ENCODE measurements around the gene CEP350. TPM values are rescaled to one million over a fixed set of nuclear protein-coding genes. Genes with fewer than 3 reads are reported as not detected.

CEP350 gene
- total RNA-seq, 1 experiment from 2014 or later: 17.1 TPM

DNA sequence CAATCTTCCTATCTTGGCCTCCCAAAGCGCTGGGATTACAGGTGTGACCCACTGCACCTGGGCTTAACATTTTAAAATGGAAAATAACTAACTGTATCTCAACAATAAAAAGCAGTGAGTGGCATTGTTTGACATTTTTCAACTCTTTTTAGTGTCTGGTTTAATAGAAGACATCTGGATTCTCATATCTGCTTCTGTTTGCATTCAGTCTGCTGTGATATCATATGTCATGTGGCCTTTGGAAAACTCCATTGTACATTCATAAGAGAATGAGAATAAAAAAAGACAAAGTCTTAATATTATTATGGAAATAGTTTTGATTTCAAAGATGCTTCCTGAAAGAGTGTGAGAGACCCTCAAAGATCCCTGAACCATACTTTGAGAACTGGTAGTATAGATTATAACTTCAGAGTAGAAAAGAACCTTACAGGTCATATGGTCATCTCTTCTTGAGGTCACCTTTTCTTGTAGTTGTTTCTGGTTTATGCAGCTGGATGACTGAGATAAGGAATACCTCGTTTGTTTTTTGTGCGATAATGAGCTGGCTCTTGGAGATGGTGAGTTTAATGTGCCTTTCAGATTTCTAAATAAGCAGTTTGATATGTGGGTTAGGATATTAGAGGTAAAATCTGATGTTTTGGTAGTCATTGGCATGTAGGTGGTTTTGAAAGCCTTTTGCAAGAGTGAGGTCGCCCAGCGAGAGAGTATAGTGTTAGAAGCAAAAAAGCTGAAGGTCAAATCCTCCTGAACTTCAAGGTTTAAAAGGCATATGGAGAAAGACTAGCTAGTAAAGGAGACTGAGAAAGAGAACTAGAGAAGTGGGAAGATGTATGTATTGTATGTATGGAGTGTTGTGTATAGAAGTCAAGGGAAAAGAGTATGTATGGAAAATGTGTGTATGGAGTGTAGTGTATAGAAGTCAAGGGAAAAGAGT is 17.2 kb downstream of the CEP350 start:
- Histone ChIP-seq H3K9me3 (ENCODE audit: low read length) (no peaks in the 10 kb centered on the region), H3K4me1 (ENCODE audit: insufficient read depth, low read length) (no peaks in the 10 kb centered on the region), H3K9ac (ENCODE audit: low read length) (no peak overlapping the region), H3F3A (ENCODE audit: low read length, unreplicated experiment) (no peaks in the 10 kb centered on the region), H4K20me1 (ENCODE audit: low read length) (no peaks in the 10 kb centered on the region), H3K79me2 (ENCODE audit: low read length) (peaks cover 67% of the 10 kb centered on the region), H3K27ac (ENCODE audit: low read length) (no peak overlapping the region), H2AFZ (ENCODE audit: low read length) (no peak overlapping the region), H3K4me3 (ENCODE audit: low read length) (no peak overlapping the region), H3K4me2 (ENCODE audit: low read length) (no peak overlapping the region), H3K9me2 (replicated peaks; ENCODE audit: low read length) (no peaks in the 10 kb centered on the region), H3K27me3 (ENCODE audit: low read length) (no peaks in the 10 kb centered on the region), H3K36me3 (ENCODE audit: low read depth, low read length) (peaks cover under 1% of the 10 kb centered on the region; the same call in 1 of the 2 replicates)
- TF ChIP-seq EZH2 (IDR thresholded peaks at IDR 0.05; ENCODE audit: low read length, unreplicated experiment) (no peak), EZH2phosphoT487 (IDR thresholded peaks at IDR 0.05; ENCODE audit: borderline replicate concordance, low read length) (no peak)
- TF ChIP-seq, protein P1, sequence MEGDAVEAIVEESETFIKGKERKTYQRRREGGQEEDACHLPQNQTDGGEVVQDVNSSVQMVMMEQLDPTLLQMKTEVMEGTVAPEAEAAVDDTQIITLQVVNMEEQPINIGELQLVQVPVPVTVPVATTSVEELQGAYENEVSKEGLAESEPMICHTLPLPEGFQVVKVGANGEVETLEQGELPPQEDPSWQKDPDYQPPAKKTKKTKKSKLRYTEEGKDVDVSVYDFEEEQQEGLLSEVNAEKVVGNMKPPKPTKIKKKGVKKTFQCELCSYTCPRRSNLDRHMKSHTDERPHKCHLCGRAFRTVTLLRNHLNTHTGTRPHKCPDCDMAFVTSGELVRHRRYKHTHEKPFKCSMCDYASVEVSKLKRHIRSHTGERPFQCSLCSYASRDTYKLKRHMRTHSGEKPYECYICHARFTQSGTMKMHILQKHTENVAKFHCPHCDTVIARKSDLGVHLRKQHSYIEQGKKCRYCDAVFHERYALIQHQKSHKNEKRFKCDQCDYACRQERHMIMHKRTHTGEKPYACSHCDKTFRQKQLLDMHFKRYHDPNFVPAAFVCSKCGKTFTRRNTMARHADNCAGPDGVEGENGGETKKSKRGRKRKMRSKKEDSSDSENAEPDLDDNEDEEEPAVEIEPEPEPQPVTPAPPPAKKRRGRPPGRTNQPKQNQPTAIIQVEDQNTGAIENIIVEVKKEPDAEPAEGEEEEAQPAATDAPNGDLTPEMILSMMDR (conservative IDR thresholded peaks at IDR 0.05; ENCODE audit: low read depth, low read length): no peak
- ChIA-PET POLR2A (ENCODE audit: unreplicated experiment) (no interaction called here), CTCF (no interaction called here)
- intact Hi-C loops (cut with micrococcal nuclease): no loop called here
- DNase-seq: no peak
- no peak for ATAC-seq
- BruUV-seq (replicated peaks): no TSS peak

DNA sequence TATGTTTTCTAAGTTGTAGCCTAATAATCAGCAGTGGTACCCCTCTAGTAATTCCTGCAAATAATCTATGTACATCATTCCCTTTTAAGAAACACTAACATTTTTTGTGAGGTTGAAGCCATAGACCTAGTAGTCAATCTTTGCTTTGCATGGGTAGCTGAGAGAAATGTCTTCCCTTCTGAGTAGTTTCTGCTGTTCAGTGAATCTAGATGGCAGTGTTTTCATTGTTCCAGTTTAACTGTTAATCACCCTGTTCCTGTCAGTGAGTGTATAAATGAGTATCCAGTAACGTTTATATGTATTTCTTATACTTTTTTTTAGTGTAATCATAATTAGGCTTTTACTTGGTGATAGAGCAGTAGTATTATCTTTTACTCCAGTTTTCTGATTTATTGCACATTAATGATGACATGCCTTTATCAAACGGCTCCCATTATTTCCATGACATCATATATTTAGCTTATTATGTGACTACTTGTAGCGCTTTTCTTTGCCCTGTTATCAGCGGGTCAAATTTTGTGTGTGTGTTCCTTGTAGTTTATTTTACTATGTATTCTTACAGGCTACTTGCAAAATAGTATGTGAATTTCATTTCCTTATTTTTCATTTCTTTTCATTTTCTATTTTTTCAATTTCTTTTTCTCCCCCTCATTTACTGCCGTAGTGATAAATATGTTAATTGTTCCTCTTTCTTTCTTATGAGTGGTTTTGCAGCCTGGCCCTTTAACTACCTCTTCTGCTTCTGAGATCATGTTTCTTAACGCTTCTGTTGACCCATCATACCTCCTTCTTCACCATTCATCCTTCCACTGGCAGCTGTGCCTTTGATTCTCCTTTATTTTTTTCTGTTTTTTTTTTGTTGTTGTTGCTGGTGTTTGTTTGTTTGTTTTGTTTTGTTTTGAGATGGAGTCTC is 18.8 kb downstream of the CEP350 start:
- intact Hi-C loops (cut with micrococcal nuclease): no loop called here
- BruUV-seq (replicated peaks): no TSS peak
- no peak overlapping the region for H2AFZ ChIP-seq (ENCODE audit: low read length)
- peaks cover 64% of the 10 kb centered on the region for H3K79me2 ChIP-seq (ENCODE audit: low read length)
- no peaks in the 10 kb centered on the region for H3F3A ChIP-seq (ENCODE audit: low read length, unreplicated experiment)
- H3K9me3 ChIP-seq (ENCODE audit: low read length): no peaks in the 10 kb centered on the region
- no peaks in the 10 kb centered on the region for H3K27me3 ChIP-seq (ENCODE audit: low read length)
- H4K20me1 ChIP-seq (ENCODE audit: low read length): no peaks in the 10 kb centered on the region
- H3K4me3 ChIP-seq (ENCODE audit: low read length): no peak overlapping the region
- H3K4me2 ChIP-seq (ENCODE audit: low read length): no peak overlapping the region
- H3K27ac ChIP-seq (ENCODE audit: low read length): no peak overlapping the region
- ChIA-PET POLR2A (ENCODE audit: unreplicated experiment) (no interaction called here), CTCF (no interaction called here)
- DNase-seq (no peak), ATAC-seq (no peak)
- H3K9me2 ChIP-seq (replicated peaks; ENCODE audit: low read length): no peaks in the 10 kb centered on the region
- TF ChIP-seq EZH2phosphoT487 (IDR thresholded peaks at IDR 0.05; ENCODE audit: borderline replicate concordance, low read length): no peak
- TF ChIP-seq, protein P1 (conservative IDR thresholded peaks at IDR 0.05; ENCODE audit: low read depth, low read length): no peak
- TF ChIP-seq EZH2 (IDR thresholded peaks at IDR 0.05; ENCODE audit: low read length, unreplicated experiment): no peak
- H3K4me1 ChIP-seq (ENCODE audit: insufficient read depth, low read length): no peaks in the 10 kb centered on the region
- no peak overlapping the region for H3K9ac ChIP-seq (ENCODE audit: low read length)
- no peaks in the 10 kb centered on the region for H3K36me3 ChIP-seq (ENCODE audit: low read depth, low read length)

All from PC-3 (cell line).